HCT116 (cell line): Measurements from ENCODE around the gene RAB30. TPM values are rescaled to one million over a fixed set of nuclear protein-coding genes. Genes with fewer than 3 reads are reported as not detected.

Source experiments
- ATAC-seq: fragments of 200-7000 bp; cut with Tn5 transposase; 2 replicates; pipeline ENCODE4 v1.9.1; 2020; ENCODE audit warnings: mild to moderate bottlenecking, moderate library complexity
- BruUV-seq: library from RNA; stranded (reverse); fragments of 400-500 nt; replicated peaks from 2 replicates; lab custom pipeline; 2021; lab: Mats Ljungman, UMichigan
- CTCF ChIA-PET: fragments of 300-600 bp; sonication (Branson Sonifier 250); formaldehyde crosslinking; loops from one replicate; lab custom pipeline; 2021; ENCODE audit warnings: antibody characterized with exemption; lab: Charles Lee
- POLR2A ChIA-PET: fragments of 300-600, 350-600 bp; sonication (Branson Sonifier 250); formaldehyde crosslinking; loops from one replicate; lab custom pipeline; 2021; ENCODE audit warnings: antibody characterized with exemption; lab: Charles Lee
- RAD21 ChIA-PET, 2 experiments: fragments of 300-600 bp; sonication (Branson Sonifier 250); formaldehyde crosslinking; loops; one replicate each; lab custom pipeline; 2023; ENCODE audit warnings: low total read pairs in 2 of 2; ENCODE audit not compliant: uncharacterized antibody in 2 of 2, unreplicated experiment in 2 of 2, low non-redundant PET in 1 of 2; lab: Charles Lee
- DNase-seq: peaks from one replicate; pipeline ENCODE4 v3.0.0-alpha.2; 2010; ENCODE audit warnings: low read depth, low spot score
- H2AFZ ChIP-seq: fragments of 200-600 bp; shearing (Covaris generic), sonication (generic); 2 replicates; pipeline ENCODE4 v1.6.1; 2017; ENCODE audit warnings: low read depth, mixed run types, mixed read lengths, antibody characterized with exemption, low read length; ENCODE audit not compliant: poor library complexity, severe bottlenecking
- H3K27ac ChIP-seq: 2 replicates; pipeline ENCODE4 v1.5.1; 2012; ENCODE audit warnings: low read depth, low read length
- H3K27me3 ChIP-seq: fragments of 200-600 bp; sonication (generic); 2 replicates; pipeline ENCODE4 v1.6.1; 2016; ENCODE audit warnings: mixed run types, low read length, mixed read lengths; ENCODE audit not compliant: insufficient read depth
- H3K36me3 ChIP-seq, 2 experiments: fragments of 200-500 bp in 1 of 2; fragments of 200-600 bp in 1 of 2; sonication (Bioruptor generic) in 1 of 2; sonication (generic) in 1 of 2; 2 replicates each; pipeline versions ENCODE4 v1.5.1 to v1.6.1; 2014 to 2016; ENCODE audit warnings: low read length in 2 of 2, inconsistent platforms in 1 of 2, mixed read lengths in 1 of 2, mixed run types in 1 of 2; ENCODE audit not compliant: insufficient read depth in 2 of 2, control insufficient read depth in 1 of 2
- H3K4me1 ChIP-seq, 2 experiments: fragments of 200-600 bp in 1 of 2; sonication (generic) in 1 of 2; 2 replicates each; pipeline versions ENCODE4 v1.5.1 to v1.6.1; 2012 to 2017; ENCODE audit warnings: low read length in 2 of 2, inconsistent platforms in 1 of 2, mild to moderate bottlenecking in 1 of 2, mixed read lengths in 1 of 2, mixed run types in 1 of 2, moderate library complexity in 1 of 2; ENCODE audit not compliant: insufficient read depth in 2 of 2, control insufficient read depth in 1 of 2
- H3K4me2 ChIP-seq: fragments of 200-600 bp; sonication (generic); 2 replicates; pipeline ENCODE4 v1.6.1; 2017; ENCODE audit warnings: mixed run types, low read length, mixed read lengths
- H3K4me3 ChIP-seq, 2 experiments: fragments of 200-600 bp in 1 of 2; sonication (generic) in 1 of 2; replicated peaks in 1 of 2; 2 replicates each; pipeline ENCODE4 v1.5.1; 2011 to 2016; ENCODE audit warnings: low read length in 2 of 2, control low read depth in 1 of 2, low read depth in 1 of 2, mild to moderate bottlenecking in 1 of 2, mixed read lengths in 1 of 2, mixed run types in 1 of 2
- H3K79me2 ChIP-seq: fragments of 200-600 bp; sonication (generic); 2 replicates; pipeline ENCODE4 v1.6.1; 2017; ENCODE audit warnings: mild to moderate bottlenecking, mixed run types, low read length, moderate library complexity, mixed read lengths; ENCODE audit not compliant: insufficient read depth
- H3K9ac ChIP-seq: fragments of 200-600 bp; sonication (generic); 2 replicates; pipeline ENCODE4 v1.6.1; 2016; ENCODE audit warnings: low read length, mixed read lengths
- H3K9me2 ChIP-seq: fragments of 200-600 bp; sonication (generic), shearing (Covaris generic); 2 replicates; pipeline ENCODE4 v1.6.1; 2017; ENCODE audit warnings: mixed run types, mild to moderate bottlenecking, moderate library complexity; ENCODE audit not compliant: insufficient read depth
- H3K9me3 ChIP-seq, 2 experiments: fragments of 200-500 bp in 1 of 2; fragments of 200-600 bp in 1 of 2; sonication (Bioruptor generic) in 1 of 2; sonication (generic) in 1 of 2; 2 replicates each; pipeline ENCODE4 v1.6.1; 2014 to 2017; ENCODE audit warnings: low read length in 2 of 2, mixed read lengths in 2 of 2, inconsistent platforms in 1 of 2, low read depth in 1 of 2, mild to moderate bottlenecking in 1 of 2, mixed run types in 1 of 2, moderate library complexity in 1 of 2; ENCODE audit not compliant: control insufficient read depth in 1 of 2, insufficient read depth in 1 of 2
- H4K20me1 ChIP-seq: fragments of 200-600 bp; sonication (generic), shearing (Covaris generic); 2 replicates; pipeline ENCODE4 v1.6.1; 2017; ENCODE audit warnings: mixed run types, mild to moderate bottlenecking, moderate library complexity; ENCODE audit not compliant: insufficient read depth
- CEBPB ChIP-seq: IDR thresholded peaks from 2 replicates; pipeline ENCODE4 v1.6.1; 2012; ENCODE audit warnings: low read depth
- EGR1 ChIP-seq: IDR thresholded peaks from 2 replicates; pipeline ENCODE4 v1.6.1; 2012; ENCODE audit warnings: low read depth
- FOSL1 ChIP-seq: IDR thresholded peaks from 2 replicates; pipeline ENCODE4 v1.6.1; 2012; ENCODE audit warnings: low read depth
- JUND ChIP-seq: IDR thresholded peaks from 2 replicates; pipeline ENCODE4 v1.6.1; 2012
- POLR2A ChIP-seq: IDR thresholded peaks from 2 replicates; pipeline ENCODE4 v1.7.0; 2011; ENCODE audit warnings: borderline replicate concordance; ENCODE audit not compliant: insufficient read depth, insufficient read length; ENCODE audit errors: extremely low read depth
- POLR2AphosphoS5 ChIP-seq: IDR thresholded peaks from 2 replicates; pipeline ENCODE4 v1.6.1; 2011; ENCODE audit warnings: mild to moderate bottlenecking, low read depth, low read length, moderate library complexity
- REST ChIP-seq: IDR thresholded peaks from 2 replicates; pipeline ENCODE4 v1.6.1; 2012; ENCODE audit warnings: low read depth
- SIN3A ChIP-seq: IDR thresholded peaks from 2 replicates; pipeline ENCODE4 v1.6.1; 2012; ENCODE audit warnings: low read depth
- SP1 ChIP-seq: IDR thresholded peaks from 2 replicates; pipeline ENCODE4 v1.6.1; 2012; ENCODE audit warnings: low read depth
- SRF ChIP-seq: IDR thresholded peaks from 2 replicates; pipeline ENCODE4 v1.6.1; 2012; ENCODE audit warnings: low read depth
- ZFX ChIP-seq: fragments of 450-650 bp; IDR thresholded peaks from 2 replicates; pipeline ENCODE4 v1.6.1; 2017
- intact Hi-C: fragments of 100-400 bp; cut with micrococcal nuclease; formaldehyde crosslinking; loops from 2 replicates; pipeline ENCODE4 v1.10.0; 2022
- total RNA-seq: library from RNA; stranded (reverse); gene quantifications from one replicate; pipeline ENCODE4 v1.2.1, GENCODE V29; 2021; ENCODE audit not compliant: unreplicated experiment
- TF ChIP-seq, protein P1 (sequence below): IDR thresholded peaks from 2 replicates; pipeline ENCODE4 v1.6.1; 2012
- TF ChIP-seq, protein P2 (sequence below), 3 experiments: fragments of 200-600 bp in 1 of 3; sonication (generic) in 1 of 3; IDR thresholded peaks in 2 of 3; conservative IDR thresholded peaks in 1 of 3; 2 replicates each; pipeline ENCODE4 v1.5.1; 2012 to 2017; ENCODE audit warnings: low read depth in 2 of 3, low read length in 2 of 3, antibody characterized with exemption in 1 of 3, borderline replicate concordance in 1 of 3, control low read depth in 1 of 3, mild to moderate bottlenecking in 1 of 3, mixed read lengths in 1 of 3, mixed run types in 1 of 3, moderate library complexity in 1 of 3; ENCODE audit not compliant: insufficient read depth in 1 of 3

The RAB30 gene
- total RNA-seq, 1 experiment from 2014 or later = 5.7 TPM

DNA sequence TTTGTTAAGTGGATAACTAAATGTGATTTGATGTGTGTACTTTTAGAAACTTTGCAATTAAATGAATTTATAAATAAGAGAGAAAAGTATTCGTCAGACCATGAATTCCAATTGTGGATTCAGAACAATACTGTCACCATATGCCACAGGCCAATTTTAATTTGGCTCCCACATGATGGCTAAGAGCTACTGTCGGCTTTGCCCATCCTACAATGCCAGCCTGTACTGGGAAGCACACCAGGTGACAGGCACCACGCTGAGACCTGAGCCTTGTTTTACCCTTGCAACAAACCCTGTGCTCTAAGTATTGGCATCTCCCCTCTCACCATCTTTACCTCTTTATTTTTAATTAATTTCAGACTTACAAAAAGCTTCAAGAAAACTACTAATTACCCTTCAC is 14.0 kb downstream of the RAB30 start:
- H3K9ac ChIP-seq = no peak overlapping the region
- no peak overlapping the region for H3K4me3 ChIP-seq
- no peaks in the 10 kb centered on the region for H3K9me3 ChIP-seq
- intact Hi-C loops = no loop called here
- DNase-seq (no peak), ATAC-seq (no peak)
- TF ChIP-seq FOSL1 (no peak), CEBPB (no peak), JUND (no peak), SRF (no peak), POLR2A (no peak), SP1 (no peak), ZFX (no peak), EGR1 (no peak), REST (no peak), POLR2AphosphoS5 (no peak), SIN3A (no peak)
- TF ChIP-seq, protein P1, sequence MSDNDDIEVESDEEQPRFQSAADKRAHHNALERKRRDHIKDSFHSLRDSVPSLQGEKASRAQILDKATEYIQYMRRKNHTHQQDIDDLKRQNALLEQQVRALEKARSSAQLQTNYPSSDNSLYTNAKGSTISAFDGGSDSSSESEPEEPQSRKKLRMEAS = no peak
- TF ChIP-seq, protein P2, sequence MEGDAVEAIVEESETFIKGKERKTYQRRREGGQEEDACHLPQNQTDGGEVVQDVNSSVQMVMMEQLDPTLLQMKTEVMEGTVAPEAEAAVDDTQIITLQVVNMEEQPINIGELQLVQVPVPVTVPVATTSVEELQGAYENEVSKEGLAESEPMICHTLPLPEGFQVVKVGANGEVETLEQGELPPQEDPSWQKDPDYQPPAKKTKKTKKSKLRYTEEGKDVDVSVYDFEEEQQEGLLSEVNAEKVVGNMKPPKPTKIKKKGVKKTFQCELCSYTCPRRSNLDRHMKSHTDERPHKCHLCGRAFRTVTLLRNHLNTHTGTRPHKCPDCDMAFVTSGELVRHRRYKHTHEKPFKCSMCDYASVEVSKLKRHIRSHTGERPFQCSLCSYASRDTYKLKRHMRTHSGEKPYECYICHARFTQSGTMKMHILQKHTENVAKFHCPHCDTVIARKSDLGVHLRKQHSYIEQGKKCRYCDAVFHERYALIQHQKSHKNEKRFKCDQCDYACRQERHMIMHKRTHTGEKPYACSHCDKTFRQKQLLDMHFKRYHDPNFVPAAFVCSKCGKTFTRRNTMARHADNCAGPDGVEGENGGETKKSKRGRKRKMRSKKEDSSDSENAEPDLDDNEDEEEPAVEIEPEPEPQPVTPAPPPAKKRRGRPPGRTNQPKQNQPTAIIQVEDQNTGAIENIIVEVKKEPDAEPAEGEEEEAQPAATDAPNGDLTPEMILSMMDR (IDR thresholded peaks at IDR 0.05 in 2 of 3, conservative IDR thresholded peaks at IDR 0.05 in 1 of 3; ENCODE audit: borderline replicate concordance in 1 of 3, insufficient read depth in 1 of 3, low read depth in 2 of 3, low read length in 2 of 3) = no peak
- H3K27me3 ChIP-seq = no peaks in the 10 kb centered on the region
- no peaks in the 10 kb centered on the region for H4K20me1 ChIP-seq
- H3K4me1 ChIP-seq = peaks cover 5 to 10% of the 10 kb centered on the region in 2 experiments
- ChIA-PET RAD21 (no interaction called here), CTCF (interaction anchor here (0.7 to 1.0 kb wide), 2 partner anchors 156 to 189 kb away, joined by 3 read pairs; partner anchors contain the start of gene DDIAS), POLR2A (interaction anchor here (1.2 kb wide), 1 partner anchor 14 kb away, joined by 4 read pairs; the partner anchor contains the start of gene RAB30)
- BruUV-seq = no TSS peak
- H3K36me3 ChIP-seq = no peaks in the 10 kb centered on the region
- no peak overlapping the region for H3K27ac ChIP-seq
- no peaks in the 10 kb centered on the region for H3K9me2 ChIP-seq
- no peaks in the 10 kb centered on the region for H3K79me2 ChIP-seq
- no peak overlapping the region for H2AFZ ChIP-seq
- H3K4me2 ChIP-seq = no peak overlapping the region
